Neural crest cell (in vitro differentiated cells): ENCODE measurements around the gene TNFRSF1A. TPM values are rescaled to one million over a fixed set of nuclear protein-coding genes. Genes with fewer than 3 reads are reported as not detected.

Experiments
- DNase-seq: peaks from one replicate; pipeline ENCODE4 v3.0.0; 2021; ENCODE audit warnings: low read depth, mixed read lengths, low spot score
- H3K27ac Mint-ChIP-seq: one replicate; pipeline ENCODE4 v1.8.0; 2021; ENCODE audit warnings: mild to moderate bottlenecking, mixed read lengths; ENCODE audit not compliant: unreplicated experiment
- H3K27me3 Mint-ChIP-seq: 2 replicates; pipeline ENCODE4 v1.8.0; 2021; ENCODE audit warnings: low read depth, mild to moderate bottlenecking, mixed read lengths
- H3K36me3 Mint-ChIP-seq: 2 replicates; pipeline ENCODE4 v1.8.0; 2021; ENCODE audit warnings: low read depth, mild to moderate bottlenecking, mixed read lengths
- H3K4me1 Mint-ChIP-seq: 2 replicates; pipeline ENCODE4 v1.8.0; 2021; ENCODE audit warnings: mixed read lengths
- H3K4me3 Mint-ChIP-seq: one replicate; pipeline ENCODE4 v1.8.0; 2021; ENCODE audit warnings: mild to moderate bottlenecking, mixed read lengths
- H3K9me3 Mint-ChIP-seq: 2 replicates; pipeline ENCODE4 v1.8.0; 2021; ENCODE audit warnings: mixed read lengths
- total RNA-seq: library from RNA; stranded (reverse); gene quantifications from 2 replicates; pipeline ENCODE4 v1.2.1, GENCODE V29; 2021
- TF ChIP-seq, protein P1 (sequence below): fragments of 200-600 bp; sonication (generic); conservative IDR thresholded peaks from 2 replicates; pipeline ENCODE4 v1.5.0; 2021; ENCODE audit warnings: antibody characterized with exemption, mild to moderate bottlenecking

TNFRSF1A gene
- total RNA-seq, 1 donor from 2014 or later, result 47.7 TPM

DNA sequence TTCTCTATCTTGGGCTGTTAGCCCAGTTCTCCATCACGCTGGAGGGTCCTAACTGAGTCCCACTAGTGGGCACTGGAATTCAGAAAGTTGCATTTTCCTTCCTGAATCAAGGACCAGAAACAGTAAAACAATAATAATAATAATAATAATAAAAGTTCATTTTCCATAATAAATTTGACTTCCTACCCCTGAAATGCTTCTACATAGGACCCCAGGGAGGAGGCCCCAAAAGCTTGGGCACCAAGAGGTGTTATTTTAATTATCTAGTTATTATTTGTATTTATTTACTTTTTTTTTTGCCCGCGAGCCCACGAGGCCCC lies 21.1 kb upstream of the TNFRSF1A start:
- no peak overlapping the region for H3K4me3 Mint-ChIP-seq
- no peak overlapping the region for H3K27ac Mint-ChIP-seq
- no peaks in the 10 kb centered on the region for H3K27me3 Mint-ChIP-seq
- H3K9me3 Mint-ChIP-seq, result no peaks in the 10 kb centered on the region
- TF ChIP-seq, protein P1, sequence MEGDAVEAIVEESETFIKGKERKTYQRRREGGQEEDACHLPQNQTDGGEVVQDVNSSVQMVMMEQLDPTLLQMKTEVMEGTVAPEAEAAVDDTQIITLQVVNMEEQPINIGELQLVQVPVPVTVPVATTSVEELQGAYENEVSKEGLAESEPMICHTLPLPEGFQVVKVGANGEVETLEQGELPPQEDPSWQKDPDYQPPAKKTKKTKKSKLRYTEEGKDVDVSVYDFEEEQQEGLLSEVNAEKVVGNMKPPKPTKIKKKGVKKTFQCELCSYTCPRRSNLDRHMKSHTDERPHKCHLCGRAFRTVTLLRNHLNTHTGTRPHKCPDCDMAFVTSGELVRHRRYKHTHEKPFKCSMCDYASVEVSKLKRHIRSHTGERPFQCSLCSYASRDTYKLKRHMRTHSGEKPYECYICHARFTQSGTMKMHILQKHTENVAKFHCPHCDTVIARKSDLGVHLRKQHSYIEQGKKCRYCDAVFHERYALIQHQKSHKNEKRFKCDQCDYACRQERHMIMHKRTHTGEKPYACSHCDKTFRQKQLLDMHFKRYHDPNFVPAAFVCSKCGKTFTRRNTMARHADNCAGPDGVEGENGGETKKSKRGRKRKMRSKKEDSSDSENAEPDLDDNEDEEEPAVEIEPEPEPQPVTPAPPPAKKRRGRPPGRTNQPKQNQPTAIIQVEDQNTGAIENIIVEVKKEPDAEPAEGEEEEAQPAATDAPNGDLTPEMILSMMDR, result no peak
- no peak for DNase-seq
- no peaks in the 10 kb centered on the region for H3K36me3 Mint-ChIP-seq
- no peaks in the 10 kb centered on the region for H3K4me1 Mint-ChIP-seq

DNA sequence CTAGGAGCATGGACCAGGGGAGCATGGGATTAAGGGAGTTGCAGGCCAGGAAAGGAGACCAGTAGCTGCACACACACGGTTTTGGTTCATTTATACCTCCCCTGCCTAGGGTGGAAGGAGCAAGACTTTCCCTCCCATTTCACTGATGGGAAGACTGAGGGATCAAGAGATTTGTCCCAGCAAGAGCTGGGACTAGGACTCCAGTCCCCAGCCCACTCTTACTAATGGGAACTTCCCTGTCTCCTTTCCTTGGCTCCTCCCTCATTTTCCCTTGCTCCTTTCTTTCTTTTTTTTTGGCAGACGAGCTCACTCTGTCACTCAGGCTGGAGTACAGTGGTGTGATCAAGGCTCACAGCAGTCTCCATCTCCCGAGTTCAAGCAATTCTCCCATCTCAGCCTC lies 20.5 kb upstream of the TNFRSF1A start:
- TF ChIP-seq, protein P1, result no peak
- no peak for DNase-seq
- Mint-ChIP-seq H3K4me3 (no peak overlapping the region), H3K27ac (no peak overlapping the region), H3K4me1 (no peaks in the 10 kb centered on the region), H3K9me3 (no peaks in the 10 kb centered on the region), H3K36me3 (no peaks in the 10 kb centered on the region), H3K27me3 (no peaks in the 10 kb centered on the region)

- Mint-ChIP-seq H3K27ac (no peak overlapping the region), H3K36me3 (no peaks in the 10 kb centered on the region), H3K4me1 (no peaks in the 10 kb centered on the region), H3K27me3 (no peaks in the 10 kb centered on the region), H3K9me3 (no peaks in the 10 kb centered on the region), H3K4me3 (no peak overlapping the region)
- no peak for DNase-seq
- TF ChIP-seq, protein P1, result no peak
Measured at GRCh38 chr12:6361834-6362233, 20.0 kb upstream of the TNFRSF1A start.

DNA sequence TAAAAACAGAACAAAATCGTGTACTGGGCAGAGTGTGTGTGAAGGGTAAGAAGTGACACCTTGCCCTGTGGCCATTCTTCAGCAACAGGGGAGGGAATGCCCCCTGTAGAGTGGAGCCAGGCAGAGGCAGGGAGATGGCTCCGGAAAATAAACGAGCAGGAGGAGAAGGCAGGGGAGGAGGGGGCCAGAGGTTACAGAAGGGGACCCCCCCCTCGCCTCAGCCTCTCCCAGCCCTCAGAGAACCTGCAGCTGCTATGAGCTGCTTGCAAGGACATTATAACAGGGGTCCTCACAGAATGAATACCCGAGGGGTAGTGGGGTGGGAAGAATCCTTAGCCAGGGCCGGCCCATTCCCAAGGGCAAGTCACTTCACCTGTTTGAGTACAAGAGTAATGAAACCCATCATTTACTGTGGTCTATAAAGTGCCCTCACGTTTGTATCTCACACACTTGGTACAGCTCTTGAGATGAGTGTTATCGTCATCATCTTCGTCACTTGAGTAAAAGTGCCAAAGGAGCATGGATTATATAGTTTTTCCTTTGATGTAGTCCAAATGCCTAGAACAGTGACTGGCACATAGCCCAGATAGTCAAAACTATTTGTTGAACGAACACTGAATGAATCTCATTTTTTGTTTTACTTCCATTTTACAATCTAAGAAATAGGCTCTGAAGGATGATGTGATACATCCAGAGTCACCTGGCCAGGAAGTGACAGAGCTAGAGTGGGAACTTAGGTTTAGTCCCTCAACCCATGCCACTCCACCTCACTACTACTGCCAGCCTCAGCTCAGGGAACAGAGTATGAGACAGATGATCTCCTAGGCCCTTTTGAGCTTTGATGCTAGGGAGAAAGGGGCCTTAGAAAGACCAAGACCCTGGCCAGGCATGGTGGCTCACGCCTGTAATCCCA lies 19.0 kb upstream of the TNFRSF1A start:
- Mint-ChIP-seq H3K4me1 (no peaks in the 10 kb centered on the region), H3K27ac (no peak overlapping the region), H3K9me3 (no peaks in the 10 kb centered on the region), H3K36me3 (no peaks in the 10 kb centered on the region), H3K4me3 (no peak overlapping the region), H3K27me3 (no peaks in the 10 kb centered on the region)
- DNase-seq, result no peak
- TF ChIP-seq, protein P1, result no peak

DNA sequence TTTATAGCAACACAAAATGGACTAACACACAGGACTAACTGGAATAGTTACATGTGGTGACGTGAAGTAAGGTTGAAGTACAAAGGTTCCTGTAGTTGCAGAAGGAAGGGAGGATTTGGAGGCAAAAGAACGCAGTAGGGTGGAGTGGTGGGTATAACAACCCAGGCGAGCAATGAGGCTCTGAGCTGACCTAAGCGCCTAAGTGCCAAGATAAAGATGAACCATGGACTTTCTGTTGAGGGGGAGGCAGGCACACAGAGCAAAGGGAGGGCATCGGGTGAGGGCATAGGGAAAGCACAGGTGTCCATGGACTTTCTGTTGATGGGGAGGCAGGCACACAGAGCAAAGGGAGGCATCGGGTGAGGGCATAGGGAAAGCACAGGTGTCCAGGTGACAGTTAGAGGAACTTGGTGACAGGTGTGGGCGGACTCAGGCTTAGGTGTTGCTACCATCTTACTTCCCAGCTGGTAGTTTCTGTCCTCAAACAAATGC lies 18.2 kb upstream of the TNFRSF1A start:
- Mint-ChIP-seq H3K27me3 (no peaks in the 10 kb centered on the region), H3K36me3 (no peaks in the 10 kb centered on the region), H3K27ac (no peak overlapping the region), H3K4me3 (no peak overlapping the region), H3K4me1 (no peaks in the 10 kb centered on the region), H3K9me3 (no peaks in the 10 kb centered on the region)
- TF ChIP-seq, protein P1, result no peak
- DNase-seq, result no peak
